Dermis microvascular lymphatic vessel endothelial cell (primary cell): ENCODE data around the gene RAPGEF6. TPM values are rescaled to one million over a fixed set of nuclear protein-coding genes. Genes with fewer than 3 reads are reported as not detected.
A peak's percentile ranks its signal among the peaks of the same experiment; 100 is the strongest.
"Not testable (repeated sequence)": the region's sequence is repeated elsewhere in the genome, so short reads cannot be mapped to it uniquely, and the experiment has no call there.

Source experiments
- DNase-seq, 2 donors: peaks; one replicate each; pipeline versions ENCODE4 v3.0.0 to v3.0.0-alpha.2; 2010; ENCODE audit warnings: low read depth in 2 of 2
- total RNA-seq: library from RNA; depleted of rRNA; stranded (reverse); fragments of >200 nt; gene quantifications from 2 replicates; pipeline ENCODE4 v1.2.1, GENCODE V29; 2014

The RAPGEF6 gene
- total RNA-seq, 1 donor from 2014 or later: 13.7 TPM

GRCh38 chr5:131608597-131608996 lies 26.4 kb downstream of the RAPGEF6 start:
- DNase-seq: no peak

GRCh38 chr5:131607903-131608540 lies 27.0 kb downstream of the RAPGEF6 start:
- no peak for DNase-seq

- no peak for DNase-seq
Measured at GRCh38 chr5:131607418-131607817, 27.6 kb downstream of the RAPGEF6 start.

GRCh38 chr5:131605086-131605485 lies 29.9 kb downstream of the RAPGEF6 start:
- DNase-seq: no peak

GRCh38 chr5:131595088-131596033 lies 39.7 kb downstream of the RAPGEF6 start:
- no peak for DNase-seq

- DNase-seq: no peak
Measured at GRCh38 chr5:131593921-131594320, 41.1 kb downstream of the RAPGEF6 start.

GRCh38 chr5:131593436-131593835 lies 41.6 kb downstream of the RAPGEF6 start:
- not testable (repeated sequence) for DNase-seq

- peak; percentile 58 to 75 for DNase-seq
Measured at GRCh38 chr5:131589510-131590348, 45.3 kb downstream of the RAPGEF6 start.

GRCh38 chr5:131587541-131587940 lies 47.5 kb downstream of the RAPGEF6 start:
- DNase-seq: peak in 1 of 2 donors; percentile 11

GRCh38 chr5:131581702-131582101 lies 53.3 kb downstream of the RAPGEF6 start:
- no peak for DNase-seq

GRCh38 chr5:131579917-131580671 lies 54.9 kb downstream of the RAPGEF6 start:
- DNase-seq: no peak

GRCh38 chr5:131575660-131576227 lies 59.3 kb downstream of the RAPGEF6 start:
- no peak for DNase-seq

GRCh38 chr5:131571669-131572168 lies 63.3 kb downstream of the RAPGEF6 start:
- no peak for DNase-seq

GRCh38 chr5:131570757-131571156 lies 64.3 kb downstream of the RAPGEF6 start:
- DNase-seq: no peak

GRCh38 chr5:131564229-131564652 lies 70.8 kb downstream of the RAPGEF6 start:
- DNase-seq: no peak

- DNase-seq: no peak
Measured at GRCh38 chr5:131563434-131564228, 71.4 kb downstream of the RAPGEF6 start.

- no peak for DNase-seq
Measured at GRCh38 chr5:131550606-131551005, 84.4 kb downstream of the RAPGEF6 start.

- peak in 1 of 2 donors; percentile 80 for DNase-seq
Measured at GRCh38 chr5:131548176-131548575, 86.9 kb downstream of the RAPGEF6 start.

GRCh38 chr5:131545845-131546244 lies 89.2 kb downstream of the RAPGEF6 start:
- DNase-seq: no peak

- no peak for DNase-seq
Measured at GRCh38 chr5:131542723-131543122, 92.3 kb downstream of the RAPGEF6 start.
